KBM-7 (cell line): ENCODE data around the gene TLR9.

ENCODE experiments used
- DNase-seq: peaks from one replicate; pipeline ENCODE4 v3.0.0-alpha.2; 2015
- in situ Hi-C: fragments of 300-500 bp; cut with MboI; formaldehyde crosslinking; loops from 2 replicates; pipeline ENCODE4 v1.14.3; 2020; ENCODE audit warnings: low sequenced_read_pairs, low pct_unique_long_range_greater_than_20kb, mixed read lengths

TLR9 gene

GRCh38 chr3:52200981-52201679 lies 24.3 kb downstream of the TLR9 start:
- DNase-seq, result no peak
- in situ Hi-C loops, result no loop called here

- in situ Hi-C loops, result no loop called here
- no peak for DNase-seq
These were observed 26.5 kb downstream of the TLR9 start for GRCh38 chr3:52198643-52199608.

DNA sequence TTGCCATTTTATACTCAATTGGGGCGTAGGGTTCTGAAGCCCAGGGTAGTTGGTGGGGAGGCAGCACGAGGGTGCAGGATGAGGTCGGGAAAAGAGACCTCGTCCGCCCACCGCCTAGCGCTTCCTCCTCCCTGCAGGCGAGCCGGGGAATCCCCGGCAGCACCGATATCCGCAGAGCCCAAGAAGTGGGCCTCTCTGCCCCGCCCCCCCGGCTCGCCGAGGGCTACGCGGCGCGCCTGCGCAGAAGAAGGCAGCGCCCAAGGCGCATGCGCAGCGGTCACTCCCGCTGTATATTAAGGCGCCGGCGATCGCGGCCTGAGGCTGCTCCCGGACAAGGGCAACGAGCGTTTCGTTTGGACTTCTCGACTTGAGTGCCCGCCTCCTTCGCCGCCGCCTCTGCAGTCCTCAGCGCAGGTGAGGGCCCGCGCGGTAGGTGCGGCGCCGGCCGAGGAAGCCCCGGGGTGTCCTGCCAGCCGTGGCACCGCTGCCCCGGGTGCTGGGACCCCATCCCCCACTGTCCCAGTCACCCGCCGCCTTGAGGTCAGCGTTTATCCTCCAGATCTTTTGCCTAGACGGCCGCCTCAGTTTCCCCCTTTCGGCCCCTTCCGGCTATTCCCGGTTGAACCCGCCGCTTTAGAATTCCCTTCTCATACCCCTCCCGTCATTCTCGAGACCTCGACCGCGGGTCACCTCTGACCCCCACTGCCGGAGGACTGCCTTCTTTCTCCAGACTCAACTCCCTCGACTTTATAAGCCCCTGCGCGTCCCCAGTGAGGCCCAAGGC lies 27.4 kb downstream of the TLR9 start, which contains the start of gene ALAS1:
ALAS1 (plus strand) TSS at position 319 of the 784 bp plus-strand sequence. CDS start 1,082 bp downstream, outside the sequence.
- DNase-seq, result peak; percentile 95
- in situ Hi-C loops, result no loop called here

GRCh38 chr3:52197499-52197841 lies 28.0 kb downstream of the TLR9 start:
- in situ Hi-C loops, result no loop called here
- DNase-seq, result no peak

DNA sequence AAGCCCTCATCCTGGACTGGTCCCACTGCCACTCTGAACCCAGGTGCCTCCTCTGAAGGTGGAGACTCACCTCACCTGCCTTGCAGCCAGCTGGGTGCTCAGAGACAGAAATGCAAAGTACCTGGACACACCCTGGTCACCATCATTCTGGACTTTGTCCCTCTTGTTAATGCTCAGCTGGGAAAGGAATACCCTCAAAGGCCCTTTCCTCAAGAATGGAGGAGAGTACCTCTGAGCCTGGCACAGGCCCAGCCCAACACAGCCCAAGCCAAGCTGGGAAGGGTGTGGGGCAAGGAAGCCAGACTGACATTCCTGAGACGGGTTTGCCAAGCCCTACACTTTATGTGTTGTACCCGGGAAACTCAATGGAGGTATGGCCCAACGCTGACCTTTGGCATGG lies 28.5 kb downstream of the TLR9 start:
- in situ Hi-C loops, result no loop called here
- DNase-seq, result no peak

DNA sequence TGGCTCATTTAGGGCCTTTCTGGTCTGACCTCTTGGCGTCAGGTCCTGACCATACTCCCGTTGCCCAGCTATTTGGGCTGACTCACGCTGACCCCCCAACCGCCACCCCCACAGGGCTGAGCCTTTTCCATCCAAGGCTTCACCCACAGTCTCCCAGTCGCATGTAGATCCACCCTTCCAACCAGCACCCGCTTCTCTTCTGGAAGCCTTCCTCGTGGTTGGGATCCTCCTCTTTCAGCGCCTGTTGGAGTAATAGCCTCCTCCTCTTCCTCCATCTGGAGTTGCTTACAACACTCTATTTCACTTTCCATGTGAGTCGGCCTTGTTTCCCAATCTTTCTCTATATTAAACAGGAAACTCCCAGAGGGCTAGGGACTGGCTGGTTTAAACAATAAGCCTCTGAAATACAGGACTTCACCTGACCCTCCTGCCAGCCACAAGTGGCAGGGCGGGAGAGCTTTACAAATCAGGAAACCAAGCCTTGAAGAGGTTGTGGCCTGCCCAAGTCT lies 29.6 kb downstream of the TLR9 start:
- in situ Hi-C loops, result no loop called here
- DNase-seq, result no peak

GRCh38 chr3:52195291-52195597 lies 30.2 kb downstream of the TLR9 start:
- in situ Hi-C loops, result no loop called here
- no peak for DNase-seq

DNA sequence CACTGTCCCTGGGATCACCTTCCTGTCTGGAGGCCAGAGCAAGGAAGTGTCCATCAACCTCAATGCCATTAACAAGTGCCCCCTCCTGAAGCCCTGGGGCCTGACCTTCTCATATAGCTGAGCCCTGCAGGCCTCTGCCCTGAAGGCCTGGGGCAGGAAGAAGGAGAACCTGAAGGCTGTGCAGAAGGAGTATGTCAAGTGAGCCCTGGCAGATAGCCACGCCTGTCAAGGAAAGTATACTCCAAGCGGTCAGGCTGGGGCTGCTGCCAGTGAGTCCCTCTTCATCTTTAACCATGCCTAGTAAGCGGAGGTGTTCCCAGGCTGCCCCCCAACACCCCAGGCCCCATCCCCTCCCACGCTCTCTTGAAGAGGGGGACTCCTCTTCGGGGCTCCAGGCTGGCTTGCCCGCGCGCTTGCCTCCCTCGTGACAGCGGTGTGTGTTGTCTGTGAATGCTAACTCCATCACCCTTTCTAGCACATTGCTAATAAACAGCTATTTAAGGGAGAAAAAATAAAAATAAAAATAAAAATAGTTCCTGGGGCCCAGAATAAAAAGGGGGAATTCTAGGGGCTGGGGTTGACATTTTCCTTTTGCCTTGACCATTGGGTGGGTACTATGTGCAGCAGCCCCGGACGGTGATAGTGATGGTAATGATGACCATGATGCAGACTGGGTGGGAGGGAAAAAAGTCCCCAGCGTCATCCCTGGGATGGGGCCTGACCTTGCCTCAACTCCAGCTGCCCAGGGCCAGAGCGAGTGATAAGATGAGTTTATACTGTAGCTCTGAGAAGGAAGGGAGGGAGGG lies 30.8 kb downstream of the TLR9 start:
- no peak for DNase-seq
- in situ Hi-C loops, result no loop called here

DNA sequence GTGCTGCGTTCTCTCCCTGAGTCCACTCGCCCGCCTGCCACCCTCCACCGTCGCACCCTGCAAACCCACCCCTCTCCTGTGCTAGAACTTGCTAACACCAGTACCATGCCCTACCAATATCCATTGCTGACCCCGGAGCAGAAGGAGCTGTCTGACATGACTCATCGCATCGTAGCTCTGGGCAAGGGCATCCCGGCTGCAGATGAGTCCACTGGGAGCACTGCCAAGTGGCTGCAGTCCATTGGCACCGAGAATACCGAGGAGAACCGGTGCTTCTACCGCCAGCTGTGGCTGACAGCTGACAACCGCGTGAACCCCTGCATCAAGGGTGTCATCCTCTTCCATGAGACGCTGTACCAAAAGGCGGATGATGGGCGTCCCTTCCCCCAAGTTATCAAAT lies 32.4 kb downstream of the TLR9 start:
- no peak for DNase-seq
- in situ Hi-C loops, result no loop called here

- no peak for DNase-seq
- in situ Hi-C loops, result no loop called here
These were observed 33.8 kb downstream of the TLR9 start for GRCh38 chr3:52191663-52192062.

- no peak for DNase-seq
- in situ Hi-C loops, result no loop called here
These were observed 35.0 kb downstream of the TLR9 start for GRCh38 chr3:52190294-52191074.

- in situ Hi-C loops, result no loop called here
- no peak for DNase-seq
These were observed 36.9 kb downstream of the TLR9 start for GRCh38 chr3:52188556-52188955.

DNA sequence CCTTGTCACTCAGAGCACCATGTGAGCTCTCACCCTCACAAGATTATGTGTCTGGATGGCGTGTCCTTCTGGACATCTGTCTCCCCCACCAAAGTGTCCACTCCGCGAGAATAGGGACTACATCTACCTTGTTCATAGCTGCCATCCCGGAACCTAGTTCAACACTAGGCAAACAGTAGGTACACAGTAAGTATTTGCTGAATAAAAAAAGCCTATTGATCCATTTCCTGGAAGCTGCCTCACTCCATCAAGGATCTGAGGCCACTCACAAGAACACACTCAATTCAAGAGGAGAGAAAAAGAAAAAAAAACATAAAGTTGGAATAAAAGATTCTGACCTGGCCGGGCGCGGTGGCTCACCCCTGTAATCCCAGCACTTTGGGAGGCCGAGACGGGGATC lies 38.7 kb downstream of the TLR9 start:
- no peak for DNase-seq
- in situ Hi-C loops, result no loop called here

DNA sequence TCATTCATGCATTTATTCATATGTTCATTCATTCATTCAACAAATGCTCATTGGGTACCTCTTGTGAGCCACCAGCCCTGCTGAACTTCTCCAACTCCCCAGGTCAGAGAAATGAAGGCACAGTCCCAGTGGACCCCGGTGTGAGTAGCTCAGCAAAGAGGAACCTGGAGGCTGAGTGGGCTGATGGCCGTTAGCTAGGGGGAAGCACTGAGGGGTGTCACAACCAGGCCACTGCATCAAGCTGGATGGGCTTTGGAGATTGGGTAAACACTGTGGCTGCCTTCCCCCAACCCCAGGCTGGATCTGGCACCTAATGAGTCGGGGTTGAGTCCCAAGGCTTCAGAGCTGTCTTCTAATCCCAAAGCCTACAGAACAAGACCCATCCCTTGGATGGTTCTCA lies 39.6 kb downstream of the TLR9 start:
- in situ Hi-C loops, result no loop called here
- peak; percentile 69 for DNase-seq

DNA sequence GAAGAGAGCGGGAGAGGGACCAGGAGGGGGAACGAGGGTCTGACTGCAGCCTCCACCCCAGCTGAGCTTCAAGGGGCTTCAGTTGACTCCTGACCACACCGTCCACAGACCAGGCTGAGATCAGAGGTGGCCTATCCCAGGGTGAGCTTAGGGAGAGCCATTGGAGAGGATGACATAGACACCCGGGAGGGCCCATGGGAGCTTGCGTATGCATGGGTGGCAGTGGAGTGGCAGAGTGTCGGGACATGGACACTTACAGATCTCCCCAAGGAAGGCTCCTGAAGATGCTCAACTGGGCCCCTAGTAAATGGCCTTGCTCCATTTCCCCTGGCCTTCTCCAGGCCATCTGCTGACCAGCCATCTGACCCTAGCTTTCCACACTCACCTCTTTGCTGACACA lies 40.1 kb downstream of the TLR9 start:
- in situ Hi-C loops, result no loop called here
- DNase-seq, result no peak

GRCh38 chr3:52184690-52185089 lies 40.8 kb downstream of the TLR9 start:
- in situ Hi-C loops, result no loop called here
- no peak for DNase-seq

GRCh38 chr3:52183786-52184445 lies 41.5 kb downstream of the TLR9 start:
- no peak for DNase-seq
- in situ Hi-C loops, result no loop called here

DNA sequence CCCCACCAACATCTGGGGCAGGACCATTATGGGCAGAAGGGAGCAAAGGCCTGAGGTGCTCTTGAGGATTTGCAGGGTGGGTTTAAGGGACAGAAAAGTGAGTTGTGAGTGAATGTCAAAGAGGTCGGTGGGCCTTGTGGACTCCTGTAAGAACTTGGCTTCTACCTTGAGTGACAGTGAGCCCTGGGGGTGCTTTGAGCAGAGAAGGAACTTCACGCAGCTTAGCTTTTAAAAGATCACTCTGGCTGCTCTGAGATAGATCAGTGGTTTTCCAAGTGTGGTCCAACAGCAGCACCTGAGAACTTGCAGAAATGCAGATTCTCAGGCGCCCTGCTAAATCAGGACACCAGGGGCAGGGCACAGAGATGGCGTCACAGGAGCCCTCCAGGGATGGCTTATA lies 42.8 kb downstream of the TLR9 start:
- in situ Hi-C loops, result no loop called here
- DNase-seq, result no peak
